Skeletal muscle satellite cell (primary cell): ENCODE data around the gene ROR1.
A peak's percentile ranks its signal among the peaks of the same experiment; 100 is the strongest.

Source experiments
- H3K27me3 ChIP-seq: 2 replicates; pipeline ENCODE4 v1.7.0; 2013; ENCODE audit warnings: low read length; ENCODE audit not compliant: control insufficient read depth, insufficient read depth
- H3K36me3 ChIP-seq: 2 replicates; pipeline ENCODE4 v1.7.0; 2013; ENCODE audit warnings: mild to moderate bottlenecking, control low read depth, low read length; ENCODE audit not compliant: insufficient read depth
- H3K4me1 ChIP-seq: 2 replicates; pipeline ENCODE4 v1.7.0; 2013; ENCODE audit warnings: low read length; ENCODE audit not compliant: control insufficient read depth, insufficient read depth
- H3K4me2 ChIP-seq: 2 replicates; pipeline ENCODE4 v1.7.0; 2013; ENCODE audit warnings: mild to moderate bottlenecking, low read length
- H3K4me3 ChIP-seq: 2 replicates; pipeline ENCODE4 v1.7.0; 2013; ENCODE audit warnings: low read length
- H3K9ac ChIP-seq: 2 replicates; pipeline ENCODE4 v1.7.0; 2013; ENCODE audit warnings: mild to moderate bottlenecking, low read depth, low read length, moderate library complexity
- H3K9me3 ChIP-seq: replicated peaks from 2 replicates; pipeline ENCODE4 v1.7.0; 2013; ENCODE audit warnings: mild to moderate bottlenecking, control low read depth, low read length

Gene ROR1

DNA sequence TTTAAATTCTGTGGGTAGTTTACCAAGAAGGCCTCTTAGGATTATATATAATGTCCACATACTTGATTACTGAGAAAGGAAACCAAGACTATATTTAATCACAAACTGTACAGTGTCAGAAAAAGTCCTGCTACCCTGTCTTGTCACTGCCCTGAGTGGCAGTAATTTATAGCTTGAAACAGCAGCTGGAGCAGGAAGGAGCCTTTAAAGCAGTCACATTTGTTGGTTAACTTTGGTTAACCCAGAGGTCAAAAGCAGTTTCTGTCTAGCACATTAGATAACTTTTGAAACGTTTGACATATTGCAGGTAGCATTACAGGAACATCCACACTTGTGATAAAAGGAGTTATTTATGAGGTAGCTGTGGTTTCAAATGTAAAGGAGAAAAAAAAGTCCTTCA, 161.7 kb downstream of the ROR1 start:
- H3K36me3 ChIP-seq = no peaks in the 10 kb centered on the region
- H3K4me2 ChIP-seq = no peak overlapping the region
- H3K4me3 ChIP-seq = no peak overlapping the region
- no peak overlapping the region for H3K9ac ChIP-seq
- H3K9me3 ChIP-seq = no peaks in the 10 kb centered on the region
- peaks cover 10% of the 10 kb centered on the region for H3K4me1 ChIP-seq
- H3K27me3 ChIP-seq = no peaks in the 10 kb centered on the region

- Histone ChIP-seq H3K4me2 (no peak overlapping the region), H3K9me3 (no peaks in the 10 kb centered on the region), H3K9ac (no peak overlapping the region), H3K27me3 (no peaks in the 10 kb centered on the region), H3K4me3 (no peak overlapping the region), H3K4me1 (peaks cover 7% of the 10 kb centered on the region), H3K36me3 (no peaks in the 10 kb centered on the region)
Measured at GRCh38 chr1:63936276-63936675, 162.5 kb downstream of the ROR1 start.

GRCh38 chr1:63936801-63937200, 163.0 kb downstream of the ROR1 start:
- H3K4me2 ChIP-seq = no peak overlapping the region
- peaks cover 2% of the 10 kb centered on the region for H3K4me1 ChIP-seq
- no peaks in the 10 kb centered on the region for H3K9me3 ChIP-seq
- H3K9ac ChIP-seq = no peak overlapping the region
- H3K36me3 ChIP-seq = no peaks in the 10 kb centered on the region
- no peak overlapping the region for H3K4me3 ChIP-seq
- H3K27me3 ChIP-seq = no peaks in the 10 kb centered on the region

- no peaks in the 10 kb centered on the region for H3K36me3 ChIP-seq
- no peaks in the 10 kb centered on the region for H3K9me3 ChIP-seq
- H3K4me3 ChIP-seq = no peak overlapping the region
- H3K9ac ChIP-seq = no peak overlapping the region
- no peaks in the 10 kb centered on the region for H3K27me3 ChIP-seq
- no peaks in the 10 kb centered on the region for H3K4me1 ChIP-seq
- H3K4me2 ChIP-seq = no peak overlapping the region
Measured at GRCh38 chr1:63937461-63938022, 163.7 kb downstream of the ROR1 start.

DNA sequence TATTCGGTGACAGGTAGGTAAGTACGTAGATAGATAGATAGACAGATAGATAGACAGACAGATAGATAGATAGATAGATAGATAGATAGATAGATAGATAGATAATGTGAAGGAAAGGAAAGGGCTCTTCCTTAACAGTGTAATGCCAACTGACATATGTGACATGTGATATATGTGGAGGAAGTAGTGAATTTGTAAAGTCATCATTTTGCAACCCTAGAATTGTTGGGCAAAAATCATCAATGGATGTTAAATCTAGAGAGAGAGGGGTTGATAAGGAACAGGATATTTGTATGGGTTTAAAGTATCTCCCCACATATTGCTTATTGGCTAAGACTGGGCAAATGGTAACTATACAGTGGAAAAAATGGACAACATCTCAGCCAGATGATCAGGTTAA, 166.6 kb downstream of the ROR1 start:
- no peaks in the 10 kb centered on the region for H3K9me3 ChIP-seq
- no peak overlapping the region for H3K4me2 ChIP-seq
- no peak overlapping the region for H3K4me3 ChIP-seq
- no peaks in the 10 kb centered on the region for H3K36me3 ChIP-seq
- H3K27me3 ChIP-seq = no peaks in the 10 kb centered on the region
- H3K9ac ChIP-seq = no peak overlapping the region
- H3K4me1 ChIP-seq = no peaks in the 10 kb centered on the region

GRCh38 chr1:63943393-63943792, 169.6 kb downstream of the ROR1 start:
- Histone ChIP-seq H3K36me3 (no peaks in the 10 kb centered on the region), H3K9ac (no peak overlapping the region), H3K9me3 (no peaks in the 10 kb centered on the region), H3K4me3 (no peak overlapping the region), H3K27me3 (no peaks in the 10 kb centered on the region), H3K4me1 (peaks cover 7% of the 10 kb centered on the region), H3K4me2 (no peak overlapping the region)

DNA sequence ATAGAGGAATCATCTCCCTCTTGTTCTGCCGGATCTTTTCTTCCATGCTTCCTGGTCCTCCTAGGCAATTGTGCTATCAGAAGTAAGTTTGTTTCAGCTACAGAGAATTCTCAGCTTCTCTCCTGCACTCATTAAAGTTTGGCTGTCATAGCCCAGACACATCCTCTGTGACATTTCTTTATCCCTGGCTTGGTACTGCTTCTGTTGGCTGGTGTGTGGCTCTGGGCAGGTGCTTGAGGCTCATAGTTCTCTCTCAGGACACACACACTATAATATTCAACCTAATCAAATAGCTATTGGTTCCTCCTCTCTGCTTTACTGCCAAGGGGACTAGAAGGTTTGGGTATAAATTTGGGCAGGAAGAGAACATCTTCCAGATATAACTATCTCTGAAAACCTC, 172.1 kb downstream of the ROR1 start:
- no peaks in the 10 kb centered on the region for H3K9me3 ChIP-seq
- H3K4me1 ChIP-seq = peaks cover 18% of the 10 kb centered on the region

GRCh38 chr1:63946866-63947491, 173.2 kb downstream of the ROR1 start:
- no peak overlapping the region for H3K4me3 ChIP-seq
- H3K27me3 ChIP-seq = no peaks in the 10 kb centered on the region
- H3K4me1 ChIP-seq = peaks cover 26% of the 10 kb centered on the region
- no peak overlapping the region for H3K4me2 ChIP-seq
- H3K9me3 ChIP-seq = no peaks in the 10 kb centered on the region
- no peak overlapping the region for H3K9ac ChIP-seq
- no peaks in the 10 kb centered on the region for H3K36me3 ChIP-seq

More for the DNA sequence above, 172.1 kb downstream of the ROR1 start:
- H3K36me3 ChIP-seq = no peaks in the 10 kb centered on the region
- no peak overlapping the region for H3K9ac ChIP-seq
- H3K4me3 ChIP-seq = no peak overlapping the region
- no peak overlapping the region for H3K4me2 ChIP-seq
- H3K27me3 ChIP-seq = no peaks in the 10 kb centered on the region

GRCh38 chr1:63947904-63948303, 174.1 kb downstream of the ROR1 start:
- Histone ChIP-seq H3K9me3 (no peaks in the 10 kb centered on the region), H3K4me3 (no peak overlapping the region), H3K27me3 (no peaks in the 10 kb centered on the region), H3K36me3 (no peaks in the 10 kb centered on the region), H3K4me2 (no peak overlapping the region), H3K4me1 (peaks cover 26% of the 10 kb centered on the region), H3K9ac (no peak overlapping the region)

DNA sequence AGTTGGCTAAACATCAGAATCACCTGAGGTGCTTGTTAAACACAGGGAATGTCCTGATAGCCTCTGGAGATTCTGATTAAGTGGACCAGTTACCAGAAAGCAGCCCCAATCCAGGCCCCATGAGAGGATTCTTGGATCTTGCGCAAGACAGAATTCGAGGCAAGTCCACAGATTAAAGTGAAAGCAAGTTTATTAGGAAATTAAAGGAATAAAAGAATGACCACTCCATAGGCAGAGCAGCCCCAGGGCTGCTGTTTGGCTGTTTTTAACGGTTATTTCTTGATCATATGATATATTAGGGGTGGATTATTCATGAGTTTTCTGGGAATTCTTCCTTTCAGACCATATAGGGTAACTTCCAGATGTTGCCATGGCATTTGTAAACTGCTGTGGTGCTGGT, 176.2 kb downstream of the ROR1 start:
- H3K4me2 ChIP-seq = no peak overlapping the region
- no peak overlapping the region for H3K9ac ChIP-seq
- peaks cover 3% of the 10 kb centered on the region for H3K9me3 ChIP-seq
- no peaks in the 10 kb centered on the region for H3K36me3 ChIP-seq
- H3K4me1 ChIP-seq = peaks cover 26% of the 10 kb centered on the region
- H3K4me3 ChIP-seq = no peak overlapping the region
- H3K27me3 ChIP-seq = no peaks in the 10 kb centered on the region

GRCh38 chr1:63951059-63951946, 177.5 kb downstream of the ROR1 start:
- H3K4me3 ChIP-seq = no peak overlapping the region
- no peaks in the 10 kb centered on the region for H3K27me3 ChIP-seq
- peaks cover 30% of the 10 kb centered on the region for H3K4me1 ChIP-seq
- no peak overlapping the region for H3K9ac ChIP-seq
- H3K4me2 ChIP-seq = peak overlapping the region; percentile 22
- H3K36me3 ChIP-seq = no peaks in the 10 kb centered on the region
- peaks cover 3% of the 10 kb centered on the region for H3K9me3 ChIP-seq
